IMR-90 (cell line): ENCODE measurements around the gene TARDBP.

Experiments used
- CHD1 ChIP-seq: IDR thresholded peaks from 2 replicates; pipeline ENCODE4 v1.6.1; 2012; ENCODE audit warnings: low read depth, low read length, improper control_type of control experiment
- FOS ChIP-seq: fragments of 150-350 bp; IDR thresholded peaks from 2 replicates; pipeline ENCODE4 v1.6.1; 2016; ENCODE audit warnings: low read depth, low read length
- MAFK ChIP-seq: IDR thresholded peaks from 2 replicates; pipeline ENCODE4 v1.6.1; 2012; ENCODE audit warnings: low read depth, low read length, improper control_type of control experiment
- MAZ ChIP-seq: IDR thresholded peaks from 2 replicates; pipeline ENCODE4 v1.6.1; 2012; ENCODE audit warnings: low read depth, mild to moderate bottlenecking, low read length, improper control_type of control experiment, moderate library complexity, borderline replicate concordance
- POLR2A ChIP-seq: IDR thresholded peaks from 2 replicates; pipeline ENCODE4 v1.6.1; 2012; ENCODE audit warnings: mild to moderate bottlenecking, low read depth, low read length
- RCOR1 ChIP-seq: IDR thresholded peaks from 2 replicates; pipeline ENCODE4 v1.6.1; 2012; ENCODE audit warnings: mild to moderate bottlenecking, low read length, improper control_type of control experiment; ENCODE audit not compliant: insufficient replicate concordance
- RFX5 ChIP-seq: IDR thresholded peaks from 2 replicates; pipeline ENCODE4 v1.8.0; 2012; ENCODE audit warnings: low read depth, mild to moderate bottlenecking, low read length, moderate library complexity
- SMC3 ChIP-seq: fragments of 150-350 bp; IDR thresholded peaks from 2 replicates; pipeline ENCODE4 v1.6.1; 2016; ENCODE audit warnings: low read depth, mild to moderate bottlenecking, antibody characterized with exemption, low read length, moderate library complexity
- TF ChIP-seq, protein P1 (sequence below): conservative IDR thresholded peaks from 2 replicates; pipeline ENCODE4 v1.5.1; 2012; ENCODE audit warnings: mild to moderate bottlenecking, low read depth, low read length, improper control_type of control experiment
- TF ChIP-seq, protein P2 (sequence below): fragments of 150-350 bp; IDR thresholded peaks from 2 replicates; pipeline ENCODE4 v1.6.1; 2017; ENCODE audit warnings: mild to moderate bottlenecking, antibody characterized with exemption, low read length, low read depth
- TF ChIP-seq, protein P3 (sequence below): fragments of 150-350 bp; IDR thresholded peaks from 2 replicates; pipeline ENCODE4 v1.6.1; 2016; ENCODE audit warnings: low read depth, mild to moderate bottlenecking, low read length, moderate library complexity, borderline replicate concordance

DNA sequence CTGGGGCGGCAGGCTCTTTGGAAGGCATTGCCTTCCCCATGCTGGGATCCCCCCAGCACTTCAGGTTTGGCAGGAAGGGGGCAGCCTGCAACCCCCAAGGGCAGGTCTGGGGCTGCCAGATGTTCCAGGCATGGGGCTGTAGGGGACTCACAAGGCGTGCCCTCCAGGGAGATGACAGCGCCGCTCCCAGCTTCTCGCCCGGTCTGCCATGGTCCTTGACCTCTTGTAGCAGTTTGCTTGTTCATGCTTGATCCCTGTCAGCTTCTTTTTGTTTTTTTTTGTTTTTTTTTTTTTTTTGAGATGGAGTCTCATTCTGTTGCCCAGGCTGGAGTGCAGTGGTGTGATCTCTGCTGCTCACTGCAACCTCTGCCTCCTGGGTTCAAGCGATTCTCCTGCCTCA lies 21.6 kb upstream of the TARDBP start:
- TF ChIP-seq, protein P1, sequence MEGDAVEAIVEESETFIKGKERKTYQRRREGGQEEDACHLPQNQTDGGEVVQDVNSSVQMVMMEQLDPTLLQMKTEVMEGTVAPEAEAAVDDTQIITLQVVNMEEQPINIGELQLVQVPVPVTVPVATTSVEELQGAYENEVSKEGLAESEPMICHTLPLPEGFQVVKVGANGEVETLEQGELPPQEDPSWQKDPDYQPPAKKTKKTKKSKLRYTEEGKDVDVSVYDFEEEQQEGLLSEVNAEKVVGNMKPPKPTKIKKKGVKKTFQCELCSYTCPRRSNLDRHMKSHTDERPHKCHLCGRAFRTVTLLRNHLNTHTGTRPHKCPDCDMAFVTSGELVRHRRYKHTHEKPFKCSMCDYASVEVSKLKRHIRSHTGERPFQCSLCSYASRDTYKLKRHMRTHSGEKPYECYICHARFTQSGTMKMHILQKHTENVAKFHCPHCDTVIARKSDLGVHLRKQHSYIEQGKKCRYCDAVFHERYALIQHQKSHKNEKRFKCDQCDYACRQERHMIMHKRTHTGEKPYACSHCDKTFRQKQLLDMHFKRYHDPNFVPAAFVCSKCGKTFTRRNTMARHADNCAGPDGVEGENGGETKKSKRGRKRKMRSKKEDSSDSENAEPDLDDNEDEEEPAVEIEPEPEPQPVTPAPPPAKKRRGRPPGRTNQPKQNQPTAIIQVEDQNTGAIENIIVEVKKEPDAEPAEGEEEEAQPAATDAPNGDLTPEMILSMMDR = no peak
- TF ChIP-seq POLR2A (no peak), CHD1 (no peak), MAZ (no peak), RCOR1 (no peak), RFX5 (no peak), MAFK (no peak), FOS (no peak), SMC3 (no peak)
- TF ChIP-seq, protein P2, sequence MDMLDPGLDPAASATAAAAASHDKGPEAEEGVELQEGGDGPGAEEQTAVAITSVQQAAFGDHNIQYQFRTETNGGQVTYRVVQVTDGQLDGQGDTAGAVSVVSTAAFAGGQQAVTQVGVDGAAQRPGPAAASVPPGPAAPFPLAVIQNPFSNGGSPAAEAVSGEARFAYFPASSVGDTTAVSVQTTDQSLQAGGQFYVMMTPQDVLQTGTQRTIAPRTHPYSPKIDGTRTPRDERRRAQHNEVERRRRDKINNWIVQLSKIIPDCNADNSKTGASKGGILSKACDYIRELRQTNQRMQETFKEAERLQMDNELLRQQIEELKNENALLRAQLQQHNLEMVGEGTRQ = no peak
- TF ChIP-seq, protein P3, sequence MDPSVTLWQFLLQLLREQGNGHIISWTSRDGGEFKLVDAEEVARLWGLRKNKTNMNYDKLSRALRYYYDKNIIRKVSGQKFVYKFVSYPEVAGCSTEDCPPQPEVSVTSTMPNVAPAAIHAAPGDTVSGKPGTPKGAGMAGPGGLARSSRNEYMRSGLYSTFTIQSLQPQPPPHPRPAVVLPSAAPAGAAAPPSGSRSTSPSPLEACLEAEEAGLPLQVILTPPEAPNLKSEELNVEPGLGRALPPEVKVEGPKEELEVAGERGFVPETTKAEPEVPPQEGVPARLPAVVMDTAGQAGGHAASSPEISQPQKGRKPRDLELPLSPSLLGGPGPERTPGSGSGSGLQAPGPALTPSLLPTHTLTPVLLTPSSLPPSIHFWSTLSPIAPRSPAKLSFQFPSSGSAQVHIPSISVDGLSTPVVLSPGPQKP = no peak
